Upper lobe of left lung (tissue), 6 donors: ENCODE data around the gene BFSP2. TPM values are rescaled to one million over a fixed set of nuclear protein-coding genes. Genes with fewer than 3 reads are reported as not detected.

Experiments
- ATAC-seq, 2 donors: fragments of 200-7000 bp; cut with Tn5 transposase; one replicate each; pipeline ENCODE4 v1.9.1; 2022; ENCODE audit warnings: mild to moderate bottlenecking in 2 of 2, moderate library complexity in 2 of 2; ENCODE audit not compliant: low FRiP score in 2 of 2
- DNase-seq, 2 donors: peaks; one replicate each; pipeline ENCODE4 v3.0.0-alpha.2; 2019 to 2020
- H3K27ac ChIP-seq, 4 donors: fragments of 200-600 bp; sonication (generic); one replicate each; pipeline ENCODE4 v1.5.1; 2016 to 2019
- H3K27me3 ChIP-seq, 4 donors: fragments of 200-600 bp; sonication (generic); one replicate each; pipeline ENCODE4 v1.5.1; 2017 to 2019
- H3K36me3 ChIP-seq, 4 donors: fragments of 200-600 bp; sonication (generic); one replicate each; pipeline ENCODE4 v1.5.1; 2016 to 2019
- H3K4me1 ChIP-seq, 4 donors: fragments of 200-600 bp; sonication (generic); one replicate each; pipeline ENCODE4 v1.5.1; 2018 to 2019
- H3K4me3 ChIP-seq, 4 donors: fragments of 200-600 bp; sonication (generic); one replicate each; pipeline ENCODE4 v1.5.1; 2017 to 2019; ENCODE audit warnings: mild to moderate bottlenecking in 2 of 4, moderate library complexity in 1 of 4
- H3K9me3 ChIP-seq, 4 donors: fragments of 200-600 bp; sonication (generic); one replicate each; pipeline ENCODE4 v1.5.1; 2018 to 2019
- EP300 ChIP-seq, 4 donors: sonication (generic); formaldehyde crosslinking; IDR thresholded peaks; one replicate each; pipeline ENCODE4 v1.5.1; 2017; ENCODE audit warnings: antibody characterized with exemption in 4 of 4, control low read depth in 2 of 4
- POLR2A ChIP-seq, 4 donors: fragments of 450-650 bp; IDR thresholded peaks; one replicate each; pipeline ENCODE4 v1.5.1; 2016 to 2017; ENCODE audit warnings: antibody characterized with exemption in 4 of 4, mild to moderate bottlenecking in 2 of 4
- POLR2AphosphoS5 ChIP-seq, 2 donors: sonication (generic); formaldehyde crosslinking; IDR thresholded peaks; one replicate each; pipeline ENCODE4 v1.5.1; 2017; ENCODE audit warnings: antibody characterized with exemption in 2 of 2
- WGBS, 2 donors: methylation state at CpG; one replicate each; pipeline ENCODE4 v1.1.5; 2017 to 2018; 5-methylcytosine and 5-hydroxymethylcytosine counted together
- total RNA-seq, 6 donors: library from RNA; depleted of rRNA in 4 of 6; stranded (reverse); fragments of >200 nt in 4 of 6; gene quantifications; one replicate each; pipeline versions ENCODE4 v1.1.0 to v1.2.1, GENCODE V29; 2016 to 2021
- TF ChIP-seq, protein P1 (sequence below), 6 experiments: fragments of 450-650 bp in 4 of 6; fragments of 200-600 bp in 2 of 6; sonication (generic) in 2 of 6; IDR thresholded peaks; one replicate each; pipeline ENCODE4 v1.5.1; 2016 to 2019; ENCODE audit warnings: antibody characterized with exemption in 6 of 6
- donor health status: DM: no; HTN: no; CAD: no; lungs with moderate emphysema.
- donor health status: DM: no; HTN: yes; CAD: no; lungs with severe emphysema.

BFSP2 gene
- total RNA-seq, 6 donors from 2014 or later: 0.69 TPM; not detected in 5

DNA sequence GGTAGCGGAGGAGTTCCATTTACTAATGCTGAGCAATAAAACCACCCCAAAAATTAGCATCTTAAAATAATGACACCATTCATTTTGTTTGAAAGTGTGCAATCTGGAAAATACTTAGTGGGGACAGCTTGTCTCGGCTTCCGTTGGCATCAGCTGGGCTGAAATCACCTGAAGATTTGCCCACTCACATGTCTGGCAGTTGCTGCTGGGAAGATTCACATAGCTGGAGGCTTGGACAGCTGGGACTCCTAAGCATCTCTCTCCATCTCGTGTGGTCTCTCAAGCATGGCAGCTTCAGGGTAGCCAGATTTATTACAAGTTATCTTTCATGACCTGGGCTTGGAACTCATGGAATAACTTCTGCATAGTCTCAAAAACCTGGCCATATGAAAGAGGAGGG is 38.4 kb upstream of the BFSP2 start:
- no peak for ATAC-seq

DNA sequence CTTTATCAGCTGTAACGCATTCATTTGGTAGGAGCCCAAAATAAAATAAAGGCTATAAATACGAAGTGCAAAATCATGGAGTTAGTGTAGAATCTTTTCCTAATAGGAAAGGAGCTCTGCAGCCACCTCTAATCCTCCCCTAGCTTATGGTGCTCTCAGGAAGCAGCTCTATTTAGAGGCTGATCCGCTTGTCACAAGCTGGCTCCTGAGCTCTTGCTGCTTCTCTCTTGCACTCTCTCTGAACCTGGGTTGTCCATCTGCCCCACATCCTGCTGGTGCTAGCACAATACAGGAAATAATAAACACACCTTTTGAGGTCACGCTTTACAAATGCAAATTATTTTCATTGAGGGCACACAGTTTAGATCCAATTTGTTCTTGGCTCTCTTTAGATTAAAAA is 37.3 kb upstream of the BFSP2 start:
- TF ChIP-seq, protein P1, sequence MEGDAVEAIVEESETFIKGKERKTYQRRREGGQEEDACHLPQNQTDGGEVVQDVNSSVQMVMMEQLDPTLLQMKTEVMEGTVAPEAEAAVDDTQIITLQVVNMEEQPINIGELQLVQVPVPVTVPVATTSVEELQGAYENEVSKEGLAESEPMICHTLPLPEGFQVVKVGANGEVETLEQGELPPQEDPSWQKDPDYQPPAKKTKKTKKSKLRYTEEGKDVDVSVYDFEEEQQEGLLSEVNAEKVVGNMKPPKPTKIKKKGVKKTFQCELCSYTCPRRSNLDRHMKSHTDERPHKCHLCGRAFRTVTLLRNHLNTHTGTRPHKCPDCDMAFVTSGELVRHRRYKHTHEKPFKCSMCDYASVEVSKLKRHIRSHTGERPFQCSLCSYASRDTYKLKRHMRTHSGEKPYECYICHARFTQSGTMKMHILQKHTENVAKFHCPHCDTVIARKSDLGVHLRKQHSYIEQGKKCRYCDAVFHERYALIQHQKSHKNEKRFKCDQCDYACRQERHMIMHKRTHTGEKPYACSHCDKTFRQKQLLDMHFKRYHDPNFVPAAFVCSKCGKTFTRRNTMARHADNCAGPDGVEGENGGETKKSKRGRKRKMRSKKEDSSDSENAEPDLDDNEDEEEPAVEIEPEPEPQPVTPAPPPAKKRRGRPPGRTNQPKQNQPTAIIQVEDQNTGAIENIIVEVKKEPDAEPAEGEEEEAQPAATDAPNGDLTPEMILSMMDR (IDR thresholded peaks at IDR 0.05): no peak
- TF ChIP-seq POLR2AphosphoS5 (IDR thresholded peaks at IDR 0.05) (no peak), EP300 (IDR thresholded peaks at IDR 0.05) (no peak), POLR2A (IDR thresholded peaks at IDR 0.05) (no peak)
- Histone ChIP-seq H3K9me3 (no peaks in the 10 kb centered on the region), H3K27ac (no peak overlapping the region), H3K4me1 (no peaks in the 10 kb centered on the region), H3K36me3 (no peaks in the 10 kb centered on the region), H3K27me3 (no peaks in the 10 kb centered on the region), H3K4me3 (no peak overlapping the region)
- ATAC-seq (no peak), DNase-seq (no peak)
- 84% methylated on average over 4 of the region's 4 CpGs for WGBS, 2 donors

More for the DNA sequence above, 38.4 kb upstream of the BFSP2 start:
- Histone ChIP-seq H3K4me3 (no peak overlapping the region), H3K4me1 (no peaks in the 10 kb centered on the region), H3K9me3 (no peaks in the 10 kb centered on the region), H3K27ac (no peak overlapping the region), H3K36me3 (no peaks in the 10 kb centered on the region), H3K27me3 (no peaks in the 10 kb centered on the region)
- TF ChIP-seq POLR2A (IDR thresholded peaks at IDR 0.05) (no peak), EP300 (IDR thresholded peaks at IDR 0.05) (no peak), POLR2AphosphoS5 (IDR thresholded peaks at IDR 0.05) (no peak)
- TF ChIP-seq, protein P1 (IDR thresholded peaks at IDR 0.05): no peak
- WGBS, 2 donors: 89 to 94% methylated on average over 4 of the region's 4 CpGs
- no peak for DNase-seq

DNA sequence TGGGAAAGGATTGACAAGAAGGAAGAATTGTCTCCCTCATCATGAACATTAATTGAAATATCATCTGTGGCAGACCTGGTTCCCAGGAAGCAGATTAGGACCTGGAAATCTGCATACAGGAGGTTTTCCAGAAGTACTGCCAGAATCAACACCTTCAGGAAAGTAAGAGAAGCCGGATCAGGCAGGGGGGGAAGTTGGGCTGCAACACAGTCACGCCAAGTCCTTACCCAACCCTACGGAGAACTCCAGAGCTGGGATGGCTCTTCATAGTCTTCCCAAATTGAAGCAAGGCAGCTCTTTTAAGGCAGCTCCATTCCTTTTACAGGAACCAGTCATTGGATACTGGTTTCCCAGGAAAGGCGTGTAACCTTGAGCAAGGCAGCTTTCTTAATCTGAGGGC is 35.2 kb upstream of the BFSP2 start:
- Histone ChIP-seq H3K9me3 (no peaks in the 10 kb centered on the region), H3K27ac (no peak overlapping the region), H3K36me3 (no peaks in the 10 kb centered on the region), H3K4me1 (no peaks in the 10 kb centered on the region), H3K4me3 (no peak overlapping the region), H3K27me3 (no peaks in the 10 kb centered on the region)
- TF ChIP-seq POLR2AphosphoS5 (IDR thresholded peaks at IDR 0.05): no peak
- TF ChIP-seq, protein P1 (IDR thresholded peaks at IDR 0.05): no peak
- ATAC-seq (no peak), DNase-seq (no peak)
- WGBS, 2 donors: 91 to 100% methylated on average over 4 of the region's 4 CpGs

DNA sequence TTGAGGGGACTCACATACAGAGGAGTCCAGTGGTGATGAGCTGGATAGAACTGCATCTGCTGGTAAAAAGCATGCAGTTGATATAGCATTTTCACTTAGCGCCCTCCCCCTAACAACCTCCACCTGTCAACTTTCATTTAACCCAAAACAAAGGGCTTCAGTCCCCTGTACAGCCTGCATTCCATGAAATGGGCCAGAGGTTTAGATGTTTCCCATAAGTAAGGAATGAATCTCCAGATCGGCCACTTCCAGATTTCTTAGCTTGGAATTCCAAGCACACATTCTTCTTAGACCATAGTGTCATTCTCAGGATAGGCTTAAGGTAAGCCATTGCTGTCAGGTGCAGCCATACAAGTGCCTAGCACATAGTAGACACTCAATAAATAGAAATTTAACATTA is 32.9 kb upstream of the BFSP2 start:
- WGBS, 2 donors: 88 to 100% methylated on average over 2 of the region's 2 CpGs
- Histone ChIP-seq H3K4me3 (no peak overlapping the region), H3K9me3 (no peaks in the 10 kb centered on the region), H3K27me3 (no peaks in the 10 kb centered on the region), H3K27ac (no peak overlapping the region), H3K36me3 (no peaks in the 10 kb centered on the region), H3K4me1 (no peaks in the 10 kb centered on the region)
- ATAC-seq (no peak), DNase-seq (no peak)
- TF ChIP-seq POLR2AphosphoS5 (IDR thresholded peaks at IDR 0.05): no peak
- TF ChIP-seq, protein P1 (IDR thresholded peaks at IDR 0.05): no peak
- no peak for TF ChIP-seq POLR2A (IDR thresholded peaks at IDR 0.05)
- TF ChIP-seq EP300 (IDR thresholded peaks at IDR 0.05): no peak

DNA sequence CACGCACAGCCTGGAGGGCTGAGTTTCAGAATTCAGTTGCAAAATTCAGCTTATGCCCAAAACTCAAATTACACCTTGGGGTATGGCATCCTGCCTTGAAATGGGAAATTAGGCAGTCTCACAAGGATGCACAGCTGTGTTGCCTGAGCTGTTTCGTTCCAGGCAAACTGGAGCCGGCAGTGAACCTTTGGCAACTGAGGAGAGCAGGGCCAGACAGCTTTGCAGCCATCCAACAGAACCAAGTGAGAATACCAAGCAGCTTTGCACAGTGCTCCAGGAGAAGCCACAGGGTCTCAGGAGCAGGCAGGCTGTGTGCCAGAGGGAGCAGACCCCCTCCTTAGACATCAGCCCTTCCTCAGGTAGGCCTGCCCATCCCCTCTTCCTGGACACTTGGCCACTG is 32.5 kb upstream of the BFSP2 start:
- H3K4me1 ChIP-seq: no peaks in the 10 kb centered on the region
- WGBS, 2 donors: 80 to 89% methylated on average over 3 of the region's 3 CpGs
- H3K36me3 ChIP-seq: no peaks in the 10 kb centered on the region
- no peaks in the 10 kb centered on the region for H3K9me3 ChIP-seq
- no peak overlapping the region for H3K4me3 ChIP-seq
- no peak for TF ChIP-seq EP300 (IDR thresholded peaks at IDR 0.05)
- ATAC-seq (no peak), DNase-seq (no peak)
- H3K27ac ChIP-seq: no peak overlapping the region
- H3K27me3 ChIP-seq: no peaks in the 10 kb centered on the region
